GM20431 (cell line): ENCODE data around the gene SMIM38.

Experiments
- in situ Hi-C: fragments of 300-500 bp; cut with MseI, MboI; formaldehyde crosslinking; loops from one replicate; pipeline ENCODE4 v1.15.0; 2020; ENCODE audit warnings: low sequenced_read_pairs; ENCODE audit not compliant: unreplicated experiment

Gene SMIM38

GRCh38 chr11:69173925-69174581 lies 18.3 kb downstream of the SMIM38 start:
- in situ Hi-C loops: no loop called here

- in situ Hi-C loops: no loop called here
Measured at GRCh38 chr11:69174841-69175240, 19.1 kb downstream of the SMIM38 start.

GRCh38 chr11:69178819-69179482 lies 23.2 kb downstream of the SMIM38 start:
- in situ Hi-C loops: no loop called here

DNA sequence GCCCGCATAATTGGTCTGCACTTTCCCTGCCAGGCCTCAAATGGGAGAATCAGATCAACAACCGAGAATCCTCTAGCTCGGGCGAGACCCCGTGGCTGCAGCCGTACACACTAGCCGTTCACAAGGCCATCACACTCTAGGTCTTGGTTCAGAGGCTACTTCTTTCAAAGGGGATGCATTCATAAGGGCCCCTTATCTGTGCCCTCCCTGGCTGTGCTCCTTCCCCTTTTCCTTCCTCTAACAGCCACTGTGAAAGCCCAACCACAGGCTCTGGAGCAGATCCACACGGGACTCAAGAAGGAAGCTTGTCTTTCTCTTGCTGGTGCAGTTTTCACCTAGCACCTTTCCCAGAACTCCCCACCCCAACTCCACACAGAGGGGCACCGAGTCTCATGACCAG lies 24.5 kb downstream of the SMIM38 start:
- in situ Hi-C loops: no loop called here

DNA sequence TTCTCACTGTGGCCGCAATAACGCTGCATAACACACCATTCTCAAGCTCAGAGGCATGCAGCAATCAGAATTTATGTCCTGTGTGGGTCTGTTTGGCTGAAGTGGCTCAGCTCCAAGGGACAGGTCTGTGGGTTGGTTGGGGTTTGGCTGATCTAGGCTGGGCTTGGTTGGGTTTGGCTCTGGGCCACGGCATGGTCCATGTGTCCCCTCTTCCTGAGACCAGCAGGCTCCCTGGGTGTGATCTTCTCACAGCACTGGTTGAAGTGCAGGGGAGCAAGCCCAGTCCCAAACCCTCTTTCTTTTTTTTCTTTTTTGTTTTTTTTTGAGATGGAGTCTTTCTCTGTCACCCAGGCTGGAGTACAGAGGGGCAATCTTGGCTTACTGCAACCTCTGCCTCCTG lies 25.0 kb downstream of the SMIM38 start:
- in situ Hi-C loops: no loop called here

GRCh38 chr11:69183613-69184012 lies 27.9 kb downstream of the SMIM38 start:
- in situ Hi-C loops: no loop called here

DNA sequence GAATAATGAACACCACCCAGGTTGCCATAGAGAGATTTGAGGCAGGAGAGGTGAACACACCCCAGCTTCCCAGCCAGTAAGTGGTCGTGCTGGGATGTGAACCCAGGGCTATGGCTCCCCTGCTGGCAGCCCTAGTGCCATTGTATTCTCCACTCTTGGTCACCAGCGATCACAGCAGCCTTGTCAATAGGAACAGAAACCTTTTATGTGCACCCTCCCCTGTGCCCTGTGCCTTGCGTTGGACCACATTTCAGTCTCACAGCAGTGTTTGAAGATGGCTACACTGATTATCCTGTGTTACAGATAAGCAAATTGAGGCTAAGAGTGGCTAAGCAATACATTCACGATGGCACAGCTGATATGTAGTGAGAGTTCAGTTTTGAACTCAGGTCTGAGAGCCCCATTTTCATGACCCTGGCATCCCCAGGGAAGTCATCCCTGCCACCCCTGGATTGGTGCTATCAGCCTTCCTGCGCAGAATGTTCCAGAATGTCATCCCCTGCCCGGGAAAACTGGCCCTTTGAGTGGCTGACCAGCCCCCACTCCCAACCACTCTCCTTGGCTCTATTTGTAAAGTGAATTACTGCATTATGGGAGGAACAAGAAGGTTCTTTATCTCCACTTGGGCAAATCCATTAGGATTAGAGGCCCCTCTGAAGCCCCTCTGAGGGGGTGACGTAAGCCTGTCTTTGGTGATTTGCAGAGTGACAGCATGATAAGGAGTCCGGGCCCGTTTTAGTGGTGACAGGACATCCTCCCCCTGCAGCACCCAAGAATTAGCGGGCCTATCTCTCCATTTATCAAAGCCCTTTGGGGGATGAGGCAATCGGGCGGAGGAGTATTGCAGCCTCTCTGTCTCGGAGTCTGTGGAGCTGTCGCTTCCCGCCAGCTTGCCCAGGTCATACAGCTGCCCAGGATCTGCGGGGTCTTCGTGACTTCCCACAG lies 30.9 kb downstream of the SMIM38 start:
- in situ Hi-C loops: no loop called here

DNA sequence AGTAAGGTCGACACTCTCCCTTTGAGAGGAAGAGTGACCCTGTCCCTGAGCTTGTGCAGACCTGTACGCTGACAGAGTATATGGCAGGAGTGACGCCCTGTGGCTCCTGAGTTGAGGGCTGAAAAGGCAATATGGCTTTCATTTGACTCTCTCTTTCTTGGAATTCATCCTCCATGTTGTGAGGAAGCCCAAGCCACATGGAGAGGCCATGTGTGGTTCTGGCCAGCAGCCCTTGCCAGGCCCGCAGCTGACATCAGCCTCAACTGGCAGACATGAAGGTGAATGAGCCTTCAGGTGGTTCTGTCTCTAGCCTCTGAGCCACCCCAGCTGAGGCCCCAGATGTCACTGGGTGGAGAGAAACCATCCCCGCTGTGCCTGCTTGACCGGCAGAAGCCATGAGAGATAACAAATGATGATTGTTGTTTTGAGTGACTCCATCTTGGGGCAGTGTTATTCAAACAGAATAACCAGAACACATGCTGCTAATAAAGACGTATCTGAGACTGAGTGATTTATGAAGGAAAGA lies 31.9 kb downstream of the SMIM38 start:
- in situ Hi-C loops: no loop called here

- in situ Hi-C loops: no loop called here
Measured at GRCh38 chr11:69189059-69189458, 33.3 kb downstream of the SMIM38 start.

- in situ Hi-C loops: no loop called here
Measured at GRCh38 chr11:69190796-69191536, 35.2 kb downstream of the SMIM38 start.

DNA sequence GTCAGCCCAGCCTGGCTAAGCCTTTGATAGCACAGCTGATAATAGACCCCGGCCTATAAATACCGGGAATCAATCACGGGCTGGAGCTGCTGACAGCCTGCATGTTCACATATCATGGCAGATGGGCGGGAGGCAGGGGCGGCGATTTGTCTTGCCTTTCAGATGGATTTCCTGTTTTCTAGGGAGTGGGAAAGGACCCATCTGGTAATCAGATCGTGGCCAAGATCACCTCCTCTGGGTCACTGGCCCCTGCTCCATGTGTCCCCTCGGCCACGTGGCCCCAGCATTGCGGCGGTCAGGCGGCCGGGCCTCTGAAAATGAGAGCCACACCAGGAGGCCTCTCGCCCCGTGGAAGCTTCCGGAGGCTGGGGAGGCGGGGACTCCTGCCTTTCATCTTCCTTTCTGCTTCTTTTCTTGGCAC lies 36.6 kb downstream of the SMIM38 start:
- in situ Hi-C loops: no loop called here

DNA sequence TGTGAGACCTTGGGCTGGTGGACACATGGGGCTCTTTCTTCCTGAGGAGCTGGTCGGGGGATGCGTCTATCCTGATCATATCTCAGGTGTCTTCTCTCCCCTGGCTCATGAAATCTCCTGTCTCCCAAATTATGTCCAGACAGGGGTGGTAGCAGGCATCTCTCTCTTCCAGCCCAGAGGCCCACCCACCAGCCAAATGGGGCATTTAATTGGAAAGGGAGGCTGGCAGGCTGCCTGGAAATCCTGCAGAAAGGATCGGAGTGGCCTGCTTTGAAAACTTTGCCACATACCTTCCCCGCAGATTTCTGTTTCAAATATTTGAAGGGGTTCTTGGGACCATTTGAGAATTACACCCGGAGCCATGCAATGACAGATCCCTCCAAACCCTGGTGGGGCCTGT lies 37.4 kb downstream of the SMIM38 start:
- in situ Hi-C loops: no loop called here

DNA sequence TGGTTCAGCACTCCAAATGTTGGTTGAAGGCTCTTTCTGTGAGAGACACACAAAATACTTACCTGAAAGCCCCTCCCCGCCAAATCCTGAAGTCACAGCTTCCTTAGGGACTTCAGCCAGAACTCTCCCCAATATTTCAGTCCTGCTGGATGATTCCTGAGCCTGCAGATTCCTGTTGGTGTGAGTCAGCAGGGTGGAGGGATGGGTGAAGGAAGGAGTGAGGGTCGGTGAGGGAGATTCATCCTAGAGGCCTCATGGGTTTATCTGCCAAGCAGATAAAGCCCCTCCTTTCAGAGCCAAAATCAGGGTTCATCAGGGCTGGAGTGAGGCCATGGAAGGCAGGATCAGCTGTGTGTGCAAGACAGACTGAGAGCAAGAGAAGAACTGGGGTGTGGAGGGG lies 37.9 kb downstream of the SMIM38 start:
- in situ Hi-C loops: no loop called here

GRCh38 chr11:69194396-69194795 lies 38.7 kb downstream of the SMIM38 start:
- in situ Hi-C loops: no loop called here

GRCh38 chr11:69194956-69195355 lies 39.2 kb downstream of the SMIM38 start:
- in situ Hi-C loops: no loop called here

GRCh38 chr11:69195824-69196782 lies 40.4 kb downstream of the SMIM38 start:
- in situ Hi-C loops: no loop called here

GRCh38 chr11:69196783-69197169 lies 41.0 kb downstream of the SMIM38 start:
- in situ Hi-C loops: no loop called here

GRCh38 chr11:69198891-69199582 lies 43.3 kb downstream of the SMIM38 start:
- in situ Hi-C loops: no loop called here
